Left renal pelvis (tissue), 4 donors: ENCODE data around the gene MRTFA. TPM values are rescaled to one million over a fixed set of nuclear protein-coding genes. Genes with fewer than 3 reads are reported as not detected.
"Not testable (repeated sequence)": the region's sequence is repeated elsewhere in the genome, so short reads cannot be mapped to it uniquely, and the experiment has no call there.

Experiments used
- DNase-seq, 4 donors: peaks; one replicate each; pipeline ENCODE4 v3.0.0-alpha.2; 2013; ENCODE audit warnings: low read depth in 4 of 4, low spot score in 3 of 4
- polyA plus RNA-seq, 4 donors: library from polyadenylated mRNA; unstranded; fragments of 120-200 nt; gene quantifications; one replicate each; pipeline ENCODE4 v1.2.1, GENCODE V29; 2013; ENCODE audit not compliant: insufficient read length in 4 of 4

Gene MRTFA
- 10 to 100 TPM; 20.2 to 31.3 (median 22.6) TPM for polyA plus RNA-seq

DNA sequence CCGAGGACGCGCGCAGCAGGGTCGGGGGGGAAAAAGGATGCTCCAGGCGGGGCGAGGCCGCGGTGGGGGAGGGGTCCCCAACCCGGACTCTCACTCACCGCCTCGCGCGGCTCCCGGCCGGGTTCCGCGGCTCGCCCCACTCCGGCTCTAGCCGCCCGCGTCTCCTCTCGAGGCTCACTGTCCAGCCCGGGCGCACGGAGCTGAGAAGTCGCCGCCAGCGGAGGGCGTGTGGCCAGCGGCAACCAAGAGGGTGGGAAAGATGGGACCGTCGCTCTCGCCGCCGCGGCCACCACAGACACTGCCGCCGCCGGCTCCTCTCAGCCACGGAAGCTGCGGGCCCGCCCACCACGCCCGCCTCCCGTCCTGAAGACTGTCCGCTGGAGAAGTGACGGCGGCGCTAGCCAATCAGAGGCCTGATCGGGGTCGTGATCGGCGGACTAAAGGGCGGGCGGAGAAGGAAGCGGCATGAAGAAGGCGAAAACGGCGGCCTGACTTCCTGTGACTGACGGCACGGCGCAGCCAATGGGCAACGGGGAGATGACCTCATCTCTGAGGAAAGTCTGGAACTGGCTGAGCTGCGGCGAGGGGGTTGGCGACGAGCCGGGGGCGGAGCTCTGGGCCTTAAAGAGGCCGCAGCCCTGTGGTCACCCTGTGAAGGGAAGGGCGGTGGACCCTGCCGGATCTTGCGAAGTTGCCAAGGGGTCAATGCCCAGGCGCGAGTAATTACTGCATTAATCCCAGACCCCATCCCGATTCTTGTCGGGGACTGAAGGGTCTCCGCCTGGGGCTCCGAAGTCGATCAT is at the start of gene MRTFA:
MRTFA (minus strand) TSS at position 340 of the 803 bp plus-strand sequence.
- DNase-seq = peak; percentile 99 to 100 (median 100)

DNA sequence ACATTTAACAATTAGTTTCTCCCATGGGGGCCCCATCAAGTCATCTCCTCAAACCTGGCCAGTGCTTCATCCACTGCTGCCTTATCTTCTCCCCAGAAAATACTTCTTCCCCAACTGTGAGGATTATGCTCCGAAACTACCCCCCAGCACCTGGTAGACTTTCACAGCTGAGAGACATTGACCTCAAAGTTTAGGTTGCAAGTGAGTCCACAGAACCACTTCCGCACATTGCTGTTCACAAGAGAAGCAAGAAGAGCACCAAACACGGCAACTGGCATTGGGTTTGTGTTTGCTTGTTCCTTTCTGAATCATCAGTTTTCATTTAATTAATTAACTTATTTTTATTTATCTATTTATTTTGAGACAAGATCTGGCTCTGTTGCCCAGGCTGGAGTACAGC is 48.9 kb upstream of the MRTFA start:
- DNase-seq = no peak

DNA sequence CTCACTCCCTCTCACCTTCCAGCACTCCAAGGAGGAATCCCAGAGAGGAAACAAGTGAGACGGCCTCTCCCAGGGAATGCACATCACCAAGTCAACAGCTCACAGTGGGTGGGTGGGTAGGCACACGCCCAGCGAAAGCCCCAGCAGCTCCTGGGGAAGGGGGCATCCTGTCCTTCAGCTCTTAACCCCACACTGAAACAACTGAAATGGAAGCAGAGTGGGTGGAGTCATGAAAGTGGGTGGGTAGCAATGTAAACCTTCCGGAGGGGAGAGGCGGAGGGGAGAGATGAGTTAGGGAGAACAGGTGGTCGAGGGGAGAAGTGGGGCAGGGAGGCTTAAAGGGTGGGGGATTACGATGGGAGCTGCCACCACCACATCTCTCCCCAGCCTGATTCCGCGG is 48.2 kb upstream of the MRTFA start:
- no peak for DNase-seq

- DNase-seq = no peak
These were observed 44.9 kb upstream of the MRTFA start for GRCh38 chr22:40681451-40681850.

GRCh38 chr22:40680819-40681183 is 44.3 kb upstream of the MRTFA start:
- no peak for DNase-seq

DNA sequence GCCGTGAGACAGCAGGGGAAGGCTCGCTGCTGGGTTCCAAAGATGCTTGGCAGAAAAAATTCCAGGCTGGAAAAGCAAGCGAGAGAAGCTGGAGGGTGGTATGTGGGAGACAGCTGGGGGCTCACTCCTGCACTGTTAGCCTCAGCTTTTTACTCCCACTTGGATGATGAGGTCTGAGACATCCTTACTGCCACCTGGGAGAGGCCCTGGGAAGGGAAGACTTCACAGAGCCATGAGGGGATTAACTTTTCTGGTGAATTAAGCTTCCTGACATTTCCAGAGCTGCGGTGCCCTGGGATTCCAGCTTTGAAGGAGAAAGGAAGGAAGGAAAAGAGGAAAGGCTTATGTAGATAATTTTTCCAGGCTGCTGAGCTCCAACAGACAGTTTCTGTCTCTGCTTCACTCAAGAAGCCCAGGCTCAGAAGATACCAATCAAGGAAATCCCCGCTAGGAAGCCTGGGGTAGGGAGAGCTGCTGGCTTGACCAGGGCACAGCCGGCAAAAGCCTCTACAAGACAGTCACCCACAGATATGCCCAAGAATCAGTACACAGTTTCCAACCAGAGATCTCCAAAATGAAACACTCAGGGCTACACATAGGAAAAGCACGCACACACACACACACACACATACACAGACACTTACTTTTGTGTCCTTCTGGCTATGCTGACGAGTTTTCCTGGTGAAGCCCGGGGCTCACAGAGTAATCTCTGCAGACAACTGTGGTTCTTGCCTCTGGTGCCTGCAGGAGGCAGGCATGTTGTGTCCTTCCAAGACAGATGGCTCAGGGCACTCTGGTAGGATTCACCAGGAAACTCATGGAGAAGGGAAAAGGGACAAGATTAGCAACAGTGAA is 43.7 kb upstream of the MRTFA start:
- DNase-seq = no peak

- no peak for DNase-seq
These were observed 42.9 kb upstream of the MRTFA start, which contains the start of gene MCHR1 for GRCh38 chr22:40679249-40679963. Gene MCHR1, plus strand, starts transcription at chr22:40679484. Its CDS starts 169 bp downstream, at chr22:40679653.

DNA sequence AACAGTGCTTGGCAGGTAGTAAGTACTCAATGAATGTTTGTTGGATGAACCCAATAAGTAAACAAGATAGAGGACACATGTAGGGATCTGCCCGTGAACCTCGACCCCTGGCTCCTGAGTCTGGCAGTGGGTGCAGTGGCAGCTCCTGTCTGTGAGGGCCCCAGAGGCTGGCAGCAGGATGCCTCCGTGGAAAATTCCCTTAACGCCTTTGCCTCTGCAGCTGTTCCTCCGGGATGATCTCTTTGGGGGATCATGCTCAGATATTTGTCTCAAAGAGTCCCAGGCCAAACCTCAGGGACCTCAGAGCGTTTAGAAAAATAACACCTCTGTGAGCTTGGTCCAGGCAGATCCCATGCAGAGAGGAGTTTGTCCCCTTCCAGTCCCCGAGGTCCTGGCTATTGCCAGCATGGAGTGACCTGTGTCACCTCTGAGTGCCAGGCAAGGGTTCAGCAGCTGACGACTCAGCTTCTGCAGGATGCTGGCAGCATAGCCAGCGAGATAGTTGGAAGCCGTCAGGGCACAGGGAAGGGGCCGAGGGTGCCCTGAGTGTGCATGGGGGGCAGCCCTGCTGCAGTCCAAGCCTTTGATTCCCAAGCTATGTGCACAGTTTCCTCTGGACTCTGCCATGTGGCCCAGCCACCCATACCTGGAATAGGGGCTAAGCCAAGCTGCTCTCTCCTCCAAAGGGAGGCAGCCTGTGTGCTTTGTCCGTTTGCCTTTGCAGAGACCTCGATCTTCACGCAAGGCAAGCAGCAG is 42.2 kb upstream of the MRTFA start:
- no peak for DNase-seq

DNA sequence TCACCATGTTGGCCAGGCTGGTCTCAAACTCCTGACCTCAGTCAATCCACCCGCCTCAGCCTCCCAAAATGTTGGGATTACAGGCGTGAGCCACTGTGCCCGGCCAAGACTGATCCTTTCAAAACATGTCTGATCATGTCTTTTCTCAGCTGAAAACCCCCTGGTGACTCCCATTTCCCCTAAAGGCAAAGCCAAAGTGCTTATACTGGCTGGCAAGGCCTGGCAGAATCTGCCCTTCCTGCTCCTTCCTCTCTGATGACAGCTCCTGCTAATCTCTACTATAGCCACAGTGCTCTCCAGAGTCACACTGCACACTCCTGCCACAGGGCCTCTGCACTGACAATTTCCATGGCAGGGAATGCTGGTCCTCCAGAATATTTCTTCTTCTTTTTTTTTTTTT is 40.1 kb upstream of the MRTFA start:
- no peak for DNase-seq

DNA sequence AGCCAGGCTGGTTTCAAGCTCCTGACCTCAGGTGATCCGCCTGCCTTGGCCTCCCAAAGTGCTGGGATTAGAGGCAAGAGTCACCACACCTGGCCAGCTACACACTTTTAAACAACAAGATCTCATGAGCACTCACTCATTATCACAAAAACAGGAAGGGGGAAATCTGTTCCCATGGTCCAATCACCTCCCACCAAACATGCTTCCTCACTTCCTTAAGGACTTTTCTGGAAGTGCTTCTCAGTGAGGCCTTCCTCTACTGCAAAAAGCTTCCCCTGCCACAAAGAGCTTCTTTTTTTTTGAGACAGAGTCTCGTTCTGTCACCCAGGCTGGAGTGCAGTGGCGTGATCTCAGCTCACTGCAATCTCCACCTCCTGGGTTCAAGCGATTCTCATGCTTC is 39.6 kb upstream of the MRTFA start:
- DNase-seq = not testable (repeated sequence)

DNA sequence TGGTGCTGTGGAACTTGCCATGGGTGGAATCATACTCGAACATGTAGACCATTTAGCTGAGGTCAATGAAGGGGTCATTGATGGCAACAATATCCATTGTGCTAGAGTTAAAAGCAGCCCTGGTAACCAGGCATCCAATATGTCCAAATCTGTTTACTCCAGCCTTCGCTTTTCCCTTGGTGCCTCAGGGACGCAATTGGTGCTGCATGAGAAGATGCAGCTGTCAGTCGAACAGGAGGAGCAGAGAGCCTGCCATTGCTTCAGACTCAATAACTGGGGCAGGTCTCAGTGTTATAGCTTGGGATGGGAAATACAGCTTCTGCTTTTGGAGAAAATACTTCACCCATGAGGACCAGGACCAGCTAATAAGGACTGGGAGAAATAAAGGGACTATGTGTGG is 37.8 kb upstream of the MRTFA start:
- no peak for DNase-seq

DNA sequence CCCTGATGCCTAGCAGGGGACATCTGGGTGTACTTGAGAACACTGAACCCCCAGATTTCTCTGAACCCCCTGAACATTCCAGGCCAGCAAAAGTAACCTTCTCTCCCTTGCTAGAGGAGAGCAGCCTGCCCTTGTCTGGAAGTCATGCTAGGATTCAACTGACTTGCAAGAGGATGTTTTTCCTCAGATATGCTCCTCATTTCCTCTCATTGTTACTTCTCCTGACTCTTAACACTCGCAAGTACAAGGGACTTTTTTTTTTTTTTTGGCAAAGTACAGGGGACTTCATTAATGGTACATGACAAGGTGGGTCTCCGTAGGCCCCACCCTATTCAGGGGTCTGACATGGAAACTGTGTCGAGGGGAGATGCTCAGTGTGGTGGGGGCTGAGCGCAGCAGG is 36.5 kb upstream of the MRTFA start:
- DNase-seq = no peak

- DNase-seq = no peak
These were observed 35.4 kb upstream of the MRTFA start for GRCh38 chr22:40671796-40672360.

DNA sequence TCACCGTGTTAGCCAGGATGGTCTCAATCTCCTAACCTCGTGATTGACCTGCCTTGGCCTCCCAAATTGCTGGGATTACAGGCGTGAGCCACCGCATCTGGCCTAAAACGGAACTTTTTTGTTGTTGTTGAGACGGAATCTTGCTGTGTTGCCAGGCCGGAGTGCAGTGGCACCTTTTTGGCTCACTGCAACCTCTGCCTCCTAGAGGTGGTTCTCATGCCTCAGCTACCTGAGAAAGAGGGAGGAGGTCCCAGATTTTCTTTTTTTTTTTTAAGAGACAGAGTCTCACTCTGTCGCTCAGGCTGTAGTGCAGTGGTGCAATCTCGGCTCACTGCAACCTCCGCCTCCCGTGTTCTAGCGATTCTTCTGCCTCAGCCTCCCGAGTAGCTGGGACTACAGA is 34.9 kb upstream of the MRTFA start:
- no peak for DNase-seq

- DNase-seq = no peak
These were observed 33.5 kb upstream of the MRTFA start for GRCh38 chr22:40670058-40670457.

DNA sequence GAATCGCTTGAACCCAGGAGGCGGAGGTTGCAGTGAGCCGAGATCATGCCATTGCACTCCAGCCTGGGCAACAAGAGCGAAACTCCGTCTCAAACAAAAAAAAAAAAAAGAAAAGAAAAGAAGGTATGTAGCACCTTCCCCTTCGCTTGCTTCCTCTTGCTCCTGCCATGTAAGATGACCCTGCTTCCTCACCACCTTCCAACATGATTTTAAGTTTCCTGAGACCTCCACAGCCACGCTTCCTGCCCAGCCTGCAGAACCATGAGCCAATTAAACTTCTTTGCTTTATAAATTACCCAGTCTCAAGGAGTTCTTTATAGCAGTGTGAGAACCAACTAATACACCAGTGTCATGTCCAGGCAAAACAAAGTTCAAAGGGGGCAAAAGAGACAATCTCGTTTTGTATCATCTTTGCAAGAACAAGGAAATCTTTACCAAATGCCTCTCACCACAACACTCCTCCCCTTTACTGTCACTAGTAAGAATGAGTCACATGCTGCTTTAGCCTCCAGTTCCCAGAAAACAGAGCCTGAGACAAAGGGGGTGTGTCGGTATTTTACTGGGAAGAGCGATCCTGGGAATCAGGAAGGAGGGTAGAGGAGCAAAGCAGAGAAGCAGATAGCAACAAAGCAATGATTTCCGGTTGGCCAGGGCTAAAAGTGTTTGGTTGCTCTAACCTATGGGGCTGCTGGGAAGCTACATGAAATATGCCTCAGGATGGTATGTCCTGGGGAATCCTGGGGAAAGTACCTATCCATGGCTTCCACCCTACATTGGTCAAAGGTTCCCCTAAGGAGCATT is 32.3 kb upstream of the MRTFA start:
- no peak for DNase-seq

DNA sequence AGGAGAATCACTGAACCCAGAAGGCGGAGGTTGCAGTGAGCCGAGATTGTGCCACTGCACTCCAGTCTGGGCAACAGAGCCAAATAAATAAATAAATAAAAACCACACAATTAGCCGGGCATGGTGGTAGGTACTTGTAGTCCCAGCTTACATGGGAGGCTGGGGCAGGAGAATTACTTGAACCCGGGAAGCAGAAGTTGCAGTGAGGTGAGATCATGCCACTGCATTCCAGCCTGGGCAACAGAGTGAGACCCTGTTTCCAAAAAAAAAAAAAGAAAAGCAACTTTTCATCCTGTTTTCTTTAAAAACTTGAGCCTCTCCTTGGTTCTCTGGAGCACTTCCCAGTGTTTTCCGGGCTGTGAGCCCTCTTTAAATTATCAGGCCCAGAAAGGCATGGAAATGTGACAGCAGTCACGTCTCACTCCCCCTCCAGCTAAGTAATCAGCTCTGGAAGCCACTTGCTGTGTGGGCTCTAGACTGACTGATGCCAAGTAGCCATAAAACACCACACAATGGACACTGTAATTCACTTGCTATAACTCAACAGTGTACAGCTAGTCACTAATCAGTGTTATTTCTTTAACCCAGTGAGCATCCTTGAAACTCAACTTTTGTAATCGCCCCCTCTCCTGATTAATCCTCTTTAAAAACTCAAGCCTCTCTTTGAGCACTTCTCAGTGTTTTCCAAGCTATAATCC is 29.8 kb upstream of the MRTFA start:
- peak in 2 of 4 donors; percentile 66 to 67 for DNase-seq

GRCh38 chr22:40665312-40665711 is 28.8 kb upstream of the MRTFA start:
- no peak for DNase-seq

DNA sequence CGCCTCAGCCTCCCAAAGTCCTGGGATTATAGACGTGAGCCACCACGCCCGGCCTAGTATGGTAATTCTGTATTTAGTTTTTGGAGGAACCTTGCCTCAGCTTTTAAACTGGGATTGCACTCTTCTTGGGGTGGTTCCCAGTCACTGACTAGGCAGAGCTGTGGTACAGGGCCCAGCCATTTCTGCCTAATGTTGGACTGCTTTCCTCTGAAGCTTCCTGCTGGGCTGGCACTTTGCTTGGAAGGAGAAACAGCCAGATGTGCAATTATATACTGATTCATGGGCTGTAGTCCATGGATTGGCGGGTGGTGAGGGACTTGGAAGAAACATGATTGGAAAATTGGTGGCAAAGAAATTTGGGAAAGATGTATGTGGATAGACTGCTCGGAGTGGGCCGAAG is 25.2 kb upstream of the MRTFA start:
- DNase-seq = no peak
